Urinary bladder (tissue), 4 donors: Measurements from ENCODE around the gene SLC6A12. TPM values are rescaled to one million over a fixed set of nuclear protein-coding genes. Genes with fewer than 3 reads are reported as not detected.

Experiments
- DNase-seq: peaks from one replicate; pipeline ENCODE4 v3.0.0-alpha.2; 2015; ENCODE audit errors: extremely low spot score
- H3K27ac ChIP-seq: one replicate; pipeline ENCODE4 v1.5.1; 2013; ENCODE audit warnings: low read depth, mild to moderate bottlenecking, moderate library complexity
- H3K36me3 ChIP-seq: one replicate; pipeline ENCODE4 v1.6.1; 2013; ENCODE audit warnings: mild to moderate bottlenecking, moderate library complexity; ENCODE audit not compliant: insufficient read depth
- H3K4me1 ChIP-seq: one replicate; pipeline ENCODE4 v1.6.1; 2013; ENCODE audit warnings: mild to moderate bottlenecking, moderate library complexity; ENCODE audit not compliant: insufficient read depth
- H3K4me3 ChIP-seq: one replicate; pipeline ENCODE4 v1.5.1; 2013; ENCODE audit warnings: low read depth, low read length
- WGBS: extraction: QIAGEN DNeasy Blood & Tissue Kit; methylation state at CpG from one replicate; pipeline ENCODE4 v1.1.7; 2013; 5-methylcytosine and 5-hydroxymethylcytosine counted together
- polyA plus RNA-seq: library from polyadenylated mRNA; stranded (reverse); fragments of 200-250 nt; gene quantifications from one replicate; pipeline ENCODE4 v1.2.3, GENCODE V29; 2013
- total RNA-seq: library from RNA; depleted of rRNA; stranded (reverse); fragments of >200 nt; gene quantifications from one replicate; pipeline ENCODE4 v1.2.3, GENCODE V29; 2014
- donor health status: healthy with polysubstance abuse.
- donor health status: healthy.

SLC6A12 gene
- total and polyA plus RNA-seq, 2 donors: 0.21 to 1.5 TPM

DNA sequence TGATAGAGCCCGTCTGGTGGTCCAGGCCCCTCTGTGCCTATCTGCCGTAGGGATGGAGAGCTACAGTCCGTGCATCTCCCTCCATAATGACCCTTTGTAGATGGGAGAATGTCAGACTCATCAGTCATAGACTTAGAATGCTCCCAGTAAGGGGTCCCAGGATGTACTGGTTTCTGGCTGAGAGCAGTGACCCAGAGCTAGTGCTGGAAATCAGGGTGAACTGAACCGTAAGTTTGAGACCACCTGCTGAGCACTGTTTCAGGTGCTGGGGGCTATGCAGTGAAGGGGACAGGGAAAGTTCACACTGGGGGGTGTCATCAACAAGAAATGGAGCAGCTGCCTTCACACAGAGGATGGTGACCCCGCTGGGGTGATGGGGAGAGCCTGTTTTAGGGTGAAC is 34.1 kb downstream of the SLC6A12 start:
- no peak overlapping the region for H3K4me3 ChIP-seq
- H3K36me3 ChIP-seq: no peaks in the 10 kb centered on the region
- DNase-seq: no peak
- no peak overlapping the region for H3K27ac ChIP-seq
- WGBS: 86% methylated on average over 5 of the region's 5 CpGs
- H3K4me1 ChIP-seq: no peaks in the 10 kb centered on the region

DNA sequence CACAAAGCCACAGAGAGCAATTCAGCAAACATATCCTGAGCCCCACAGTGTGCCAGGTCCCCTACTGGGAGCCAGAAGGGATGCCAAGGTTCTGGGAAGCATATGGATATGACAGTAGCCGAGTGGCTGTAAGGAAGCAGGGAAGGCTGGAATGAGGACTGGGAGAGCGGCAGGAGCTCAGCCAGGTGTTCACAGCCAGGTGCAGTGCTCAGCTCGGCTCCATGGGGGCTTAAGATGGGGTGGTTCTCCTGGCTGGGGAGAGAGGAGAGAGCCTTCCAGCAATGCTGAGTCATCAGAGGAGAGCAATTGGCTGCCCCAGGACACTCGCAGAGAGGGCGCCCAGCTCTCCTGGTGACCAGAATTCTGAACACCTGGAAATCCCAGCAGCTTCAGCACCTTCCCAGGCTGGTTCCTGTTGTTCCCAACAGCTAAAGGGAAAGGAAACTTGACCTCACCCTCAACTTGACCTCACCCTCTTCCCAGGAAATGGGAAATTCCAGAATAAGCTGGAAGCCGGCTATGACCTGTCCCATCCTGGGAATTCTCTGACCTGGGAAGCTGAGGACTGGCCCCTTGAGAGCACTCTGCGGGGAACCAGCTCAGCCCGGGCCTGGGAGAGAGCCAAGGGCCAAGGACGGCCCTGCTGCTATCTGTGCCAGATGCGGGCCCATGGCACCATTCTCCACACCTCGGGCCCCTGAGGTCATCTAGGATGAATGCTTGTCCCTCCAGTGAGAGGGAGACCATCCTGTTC is 34.6 kb downstream of the SLC6A12 start:
- Histone ChIP-seq H3K27ac (no peak overlapping the region), H3K4me3 (no peak overlapping the region)
- WGBS: 73% methylated on average over 11 of the region's 11 CpGs

DNA sequence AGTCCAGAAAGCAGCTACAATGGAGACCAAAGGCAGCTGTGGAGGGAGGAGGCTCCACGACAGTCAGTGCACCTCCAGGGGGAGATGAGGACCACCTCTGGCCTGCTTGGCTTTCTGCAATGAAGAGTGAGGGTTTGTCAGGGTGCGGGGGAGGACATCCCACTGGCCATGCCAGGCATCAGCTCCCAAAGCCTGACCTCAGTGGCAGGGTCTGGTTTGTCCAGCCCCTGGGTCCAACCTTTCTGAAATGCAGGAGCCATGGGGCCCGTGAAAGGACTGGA is 35.2 kb downstream of the SLC6A12 start:
- H3K36me3 ChIP-seq: no peaks in the 10 kb centered on the region
- no peak for DNase-seq
- H3K4me1 ChIP-seq: no peaks in the 10 kb centered on the region
- H3K27ac ChIP-seq: no peak overlapping the region
- no peak overlapping the region for H3K4me3 ChIP-seq
- WGBS: 66% methylated on average over 3 of the region's 3 CpGs

More for the DNA sequence above, 34.6 kb downstream of the SLC6A12 start:
- no peak for DNase-seq
- Histone ChIP-seq H3K4me1 (no peaks in the 10 kb centered on the region), H3K36me3 (no peaks in the 10 kb centered on the region)

DNA sequence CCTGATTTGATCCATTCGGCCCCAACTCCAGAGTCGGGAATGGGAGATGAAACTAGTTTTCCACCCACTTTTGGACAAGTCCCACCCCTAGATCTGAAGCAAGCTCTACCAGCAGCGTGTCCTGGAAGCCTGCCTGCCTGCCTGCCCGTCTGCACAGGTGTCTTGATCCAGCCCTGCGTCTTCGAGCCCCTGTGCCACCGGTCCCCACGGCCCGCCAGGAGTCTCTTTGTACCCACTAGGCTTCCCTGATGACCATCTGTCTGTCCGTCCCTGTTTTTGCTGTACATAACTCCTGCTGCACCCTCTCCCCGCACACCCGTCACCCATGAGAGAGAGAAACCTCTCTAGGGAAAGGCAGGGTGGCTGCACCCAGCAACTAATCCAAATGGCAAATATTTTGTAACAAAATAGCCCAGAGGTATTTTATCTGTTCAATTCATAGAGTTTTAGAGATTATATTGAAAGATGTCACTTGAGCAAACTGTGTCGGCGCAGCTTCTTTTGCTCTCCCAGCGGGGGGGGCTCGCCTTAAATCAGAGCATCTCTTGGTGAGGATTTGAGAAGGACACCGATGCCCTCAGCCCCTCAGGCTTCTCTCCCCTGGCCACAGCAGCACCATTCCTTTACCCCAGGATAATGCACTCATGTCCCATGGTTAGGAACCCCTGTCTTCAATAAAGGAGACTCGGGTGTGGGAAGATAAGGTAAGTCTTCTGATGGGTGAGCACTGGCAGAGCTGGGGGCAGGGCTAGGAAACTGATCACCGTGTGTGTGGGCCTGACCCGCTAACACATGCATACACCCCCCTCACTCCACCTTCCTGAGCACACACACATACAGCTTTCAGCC is 35.8 kb downstream of the SLC6A12 start:
- Histone ChIP-seq H3K27ac (no peak overlapping the region), H3K4me3 (no peak overlapping the region), H3K36me3 (no peaks in the 10 kb centered on the region), H3K4me1 (no peaks in the 10 kb centered on the region)
- WGBS: 82% methylated on average over 20 of the region's 20 CpGs
- no peak for DNase-seq

DNA sequence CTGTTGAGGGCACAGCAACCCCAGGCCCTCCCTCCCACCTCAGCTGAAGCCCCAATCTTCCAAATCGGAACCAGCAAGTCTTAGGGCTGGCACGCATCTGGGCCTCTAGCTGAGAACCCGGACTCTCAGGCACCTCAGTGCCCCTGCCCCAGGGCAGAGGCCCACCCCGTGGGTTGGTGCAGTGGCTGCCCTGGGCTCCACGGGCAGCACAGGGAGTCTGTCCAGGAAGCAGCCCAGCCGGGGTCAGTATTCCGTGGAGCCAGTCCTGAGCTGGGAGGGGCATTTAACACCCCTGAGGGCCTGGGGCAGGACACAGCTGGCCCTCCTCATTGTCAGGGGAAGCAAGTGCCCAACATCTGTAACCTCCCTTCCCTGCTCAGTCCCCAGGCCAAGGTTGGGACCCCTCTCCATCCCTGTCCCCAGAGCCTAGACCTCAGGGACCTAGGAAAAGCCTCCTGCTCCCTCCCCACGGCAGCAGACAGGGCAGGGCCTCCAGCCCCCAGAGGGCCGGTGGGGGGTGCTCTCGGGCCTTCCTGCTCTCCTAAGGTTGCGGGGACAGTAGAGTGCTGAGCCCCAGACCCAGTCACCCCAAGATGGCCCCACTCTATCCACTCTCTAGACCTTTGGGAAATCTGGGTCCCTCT is 36.5 kb downstream of the SLC6A12 start:
- no peaks in the 10 kb centered on the region for H3K36me3 ChIP-seq
- H3K4me3 ChIP-seq: no peak overlapping the region
- 62% methylated on average over 11 of the region's 11 CpGs for WGBS
- DNase-seq: no peak
- H3K27ac ChIP-seq: no peak overlapping the region
- no peaks in the 10 kb centered on the region for H3K4me1 ChIP-seq

DNA sequence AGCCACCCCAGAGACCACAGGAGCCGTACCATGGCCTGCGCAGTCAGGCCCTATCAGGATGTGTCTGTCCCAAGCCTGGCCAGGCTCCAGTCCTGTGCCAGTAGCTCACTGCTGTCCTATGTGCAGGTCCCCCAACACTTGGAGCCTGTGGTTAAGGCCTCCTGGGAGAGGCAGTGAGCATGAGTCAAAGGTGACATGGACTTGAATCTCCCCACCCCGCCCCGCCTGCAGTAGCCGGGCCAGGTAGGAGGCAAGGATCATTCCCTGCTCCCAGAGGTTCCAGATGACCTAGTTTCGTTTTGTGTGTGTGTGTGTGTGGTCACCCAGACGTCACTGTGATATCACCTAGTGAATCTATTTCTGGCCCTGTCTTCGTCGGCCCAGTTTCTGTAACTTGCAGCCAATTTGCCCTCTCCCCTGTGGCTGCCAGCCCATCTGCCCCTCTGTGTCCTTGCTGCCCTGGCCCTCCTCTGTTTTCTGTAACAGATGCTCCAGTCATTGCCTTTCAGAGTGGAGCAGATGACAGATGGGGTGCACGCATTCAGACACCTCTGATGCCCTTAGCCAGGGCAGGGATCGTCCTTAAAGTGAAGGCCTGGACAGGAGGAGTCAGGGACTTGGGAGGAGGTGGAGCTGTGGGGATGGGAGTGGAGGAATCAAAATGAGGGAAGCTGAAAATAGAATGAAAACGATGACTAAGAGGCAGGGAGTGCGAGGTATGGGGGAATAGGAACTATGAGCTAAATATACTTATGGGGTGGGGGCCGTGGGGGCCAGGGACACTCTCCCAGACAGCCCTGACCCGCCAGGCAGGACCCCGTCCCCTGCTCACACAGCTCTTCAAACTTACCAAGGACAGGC is 37.4 kb downstream of the SLC6A12 start:
- 54% methylated on average over 16 of the region's 16 CpGs for WGBS
- Histone ChIP-seq H3K27ac (no peak overlapping the region), H3K4me3 (no peak overlapping the region), H3K36me3 (no peaks in the 10 kb centered on the region), H3K4me1 (no peaks in the 10 kb centered on the region)
- no peak for DNase-seq

DNA sequence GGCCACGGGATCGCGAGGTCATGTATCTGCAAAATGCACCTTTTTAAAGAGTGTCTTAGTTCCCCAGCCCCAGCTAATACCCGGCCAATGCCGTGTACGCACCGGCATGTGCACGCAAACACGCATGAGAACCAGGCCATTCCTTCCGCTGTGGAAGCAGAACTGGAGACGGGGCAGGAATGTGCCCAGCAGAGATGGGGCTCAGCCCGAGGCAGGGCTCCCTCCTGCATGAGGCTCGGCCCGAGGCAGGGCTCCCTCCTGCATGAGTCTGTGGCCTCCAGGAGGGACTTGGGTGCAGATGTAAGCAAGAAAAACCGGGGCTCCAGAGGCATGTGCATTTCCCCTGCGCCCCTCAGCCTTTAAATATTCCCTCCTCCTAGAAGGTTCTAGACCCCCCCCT is 38.2 kb downstream of the SLC6A12 start:
- Histone ChIP-seq H3K4me3 (no peak overlapping the region), H3K36me3 (no peaks in the 10 kb centered on the region), H3K27ac (no peak overlapping the region), H3K4me1 (no peaks in the 10 kb centered on the region)
- WGBS: 89% methylated on average over 16 of the region's 16 CpGs
- DNase-seq: no peak

DNA sequence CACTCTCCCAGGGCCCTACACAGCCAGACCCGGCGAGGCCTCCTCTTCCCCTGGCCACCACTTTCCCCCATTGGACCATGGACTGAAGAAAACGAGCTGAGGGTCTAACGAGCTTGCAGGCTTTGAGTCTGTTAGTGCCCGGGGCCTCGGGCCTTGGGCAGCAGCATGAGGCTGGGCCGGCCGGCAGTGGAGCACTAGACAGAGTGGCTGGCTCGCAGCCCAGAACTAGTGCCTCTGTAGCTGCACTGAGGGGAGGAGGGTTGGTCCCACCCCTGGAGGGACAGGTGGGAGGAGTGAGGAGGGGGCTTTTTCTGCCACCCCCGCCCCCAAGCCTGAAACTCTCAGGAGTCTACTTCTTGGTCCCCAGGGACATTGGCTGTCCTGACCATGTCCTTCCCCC is 38.7 kb downstream of the SLC6A12 start:
- Histone ChIP-seq H3K4me3 (no peak overlapping the region), H3K27ac (no peak overlapping the region), H3K36me3 (no peaks in the 10 kb centered on the region), H3K4me1 (no peaks in the 10 kb centered on the region)
- 40% methylated on average over 10 of the region's 10 CpGs for WGBS
- DNase-seq: no peak

DNA sequence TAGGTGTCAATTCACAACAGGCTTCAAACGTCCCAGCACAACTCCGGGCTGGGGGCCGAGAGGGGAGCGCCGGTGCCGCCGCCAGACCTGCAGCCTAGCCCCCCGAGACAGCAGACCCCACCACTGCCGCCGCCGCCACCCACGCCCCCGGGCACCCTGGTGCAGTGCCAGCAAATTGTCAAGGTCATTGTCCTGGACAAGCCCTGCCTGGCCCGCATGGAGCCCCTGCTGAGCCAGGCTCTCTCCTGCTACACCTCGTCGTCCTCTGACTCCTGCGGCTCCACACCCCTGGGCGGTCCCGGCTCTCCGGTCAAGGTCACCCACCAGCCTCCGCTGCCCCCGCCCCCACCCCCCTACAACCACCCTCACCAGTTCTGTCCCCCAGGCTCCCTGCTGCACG is 39.4 kb downstream of the SLC6A12 start:
- WGBS: 83% methylated on average over 23 of the region's 23 CpGs
- no peaks in the 10 kb centered on the region for H3K36me3 ChIP-seq
- no peaks in the 10 kb centered on the region for H3K4me1 ChIP-seq
- H3K4me3 ChIP-seq: no peak overlapping the region
- no peak overlapping the region for H3K27ac ChIP-seq
- DNase-seq: no peak

DNA sequence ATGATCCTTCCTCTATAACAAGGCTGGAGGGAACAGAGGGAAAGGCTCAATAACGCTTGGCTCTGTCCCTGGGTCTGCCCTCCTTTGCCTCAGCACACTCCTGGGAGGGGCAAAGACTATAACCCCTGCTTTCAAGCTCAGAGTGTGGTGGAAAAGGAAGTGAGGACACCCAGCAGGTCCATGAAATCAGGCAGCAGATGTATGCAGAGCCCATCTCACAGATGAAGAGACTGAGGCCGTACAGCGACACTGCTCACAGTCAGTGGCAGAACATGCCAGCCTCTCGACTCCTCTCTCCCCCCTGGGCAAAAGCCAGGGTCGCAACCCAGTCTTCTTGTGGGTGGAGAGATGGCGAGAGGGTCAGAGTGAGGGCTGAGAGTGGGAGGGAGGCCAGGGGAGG is 39.8 kb downstream of the SLC6A12 start:
- Histone ChIP-seq H3K4me3 (no peak overlapping the region), H3K4me1 (no peaks in the 10 kb centered on the region), H3K27ac (no peak overlapping the region), H3K36me3 (no peaks in the 10 kb centered on the region)
- 81% methylated on average over 6 of the region's 6 CpGs for WGBS
- DNase-seq: no peak

DNA sequence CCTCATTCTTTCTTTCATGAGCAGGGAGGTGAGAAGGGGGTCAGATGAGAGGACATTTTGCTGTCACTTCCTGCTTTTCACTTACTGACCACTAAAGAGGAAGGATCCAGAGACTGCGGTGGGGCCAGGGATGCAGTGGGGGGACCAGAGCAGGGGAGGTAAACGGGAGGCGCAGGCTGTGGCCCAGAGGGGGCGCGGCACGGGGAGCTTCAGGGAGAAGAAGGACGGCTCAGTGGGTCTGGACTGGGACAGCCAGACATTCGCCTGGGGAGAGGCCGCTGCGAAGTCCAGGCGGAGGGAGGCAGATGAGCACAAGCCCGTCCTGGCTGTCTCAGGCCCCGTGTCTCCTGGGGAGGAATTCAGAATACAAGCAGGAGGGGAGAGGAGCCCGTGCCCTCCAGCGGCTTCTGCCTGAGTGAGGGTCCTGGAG is 41.2 kb downstream of the SLC6A12 start:
- H3K36me3 ChIP-seq: no peaks in the 10 kb centered on the region
- DNase-seq: no peak
- H3K4me1 ChIP-seq: no peaks in the 10 kb centered on the region
- H3K4me3 ChIP-seq: no peak overlapping the region
- H3K27ac ChIP-seq: no peak overlapping the region
- 79% methylated on average over 15 of the region's 15 CpGs for WGBS

DNA sequence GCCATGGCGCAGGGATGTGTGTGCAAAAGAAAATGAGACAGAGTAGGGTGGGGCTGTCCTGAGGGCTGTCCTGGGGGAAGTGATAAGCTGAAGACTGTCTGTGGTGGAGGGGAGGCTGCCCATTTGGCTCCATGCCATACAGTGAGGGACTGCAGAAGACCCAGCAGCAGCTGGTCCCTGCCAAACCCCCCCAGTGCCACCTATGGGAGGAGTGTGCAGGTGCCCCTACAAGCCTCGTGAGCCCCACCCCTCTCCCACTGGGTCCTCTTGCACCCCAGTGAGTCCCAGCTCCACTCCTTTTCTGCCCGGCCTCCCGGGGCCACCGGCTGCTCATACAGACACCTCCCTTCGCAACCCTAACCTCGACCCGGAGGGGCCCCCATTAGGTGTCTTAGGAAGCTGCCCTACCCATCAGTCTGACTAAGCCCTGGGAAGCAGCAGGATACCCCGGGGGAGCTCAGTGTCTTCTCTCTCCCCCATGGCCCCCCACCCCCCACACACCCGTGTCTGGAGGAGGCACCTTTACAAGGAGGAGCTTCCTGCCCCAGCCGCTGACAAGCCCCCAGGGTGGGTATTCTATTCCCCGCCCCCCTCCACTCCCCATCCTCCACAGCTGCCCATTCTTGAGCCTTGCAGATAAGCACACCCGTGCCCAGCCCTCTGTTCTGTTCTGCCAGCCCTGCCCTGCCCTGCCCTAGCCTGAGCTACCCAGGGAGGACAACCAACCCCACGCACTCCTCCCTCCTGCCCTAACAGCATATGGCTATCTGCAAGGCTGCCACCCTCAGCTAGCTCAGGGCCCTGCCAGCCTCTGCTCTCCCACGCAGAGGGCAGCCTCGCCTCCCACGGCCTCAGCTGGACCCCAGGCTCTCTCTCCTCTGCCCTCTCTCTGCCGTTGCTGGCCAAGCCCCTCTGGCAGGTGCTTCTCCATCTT is 41.9 kb downstream of the SLC6A12 start:
- no peaks in the 10 kb centered on the region for H3K36me3 ChIP-seq
- H3K4me3 ChIP-seq: no peak overlapping the region
- WGBS: 53% methylated on average over 18 of the region's 18 CpGs
- H3K4me1 ChIP-seq: no peaks in the 10 kb centered on the region
- DNase-seq: no peak
- no peak overlapping the region for H3K27ac ChIP-seq
